NK-92 (cell line): ENCODE data around the gene C16orf46.

Experiments
- DNase-seq: peaks from one replicate; lab custom pipeline; 2025; ENCODE audit not compliant: unreplicated experiment; lab: John Stamatoyannopoulos, UW

Gene C16orf46

DNA sequence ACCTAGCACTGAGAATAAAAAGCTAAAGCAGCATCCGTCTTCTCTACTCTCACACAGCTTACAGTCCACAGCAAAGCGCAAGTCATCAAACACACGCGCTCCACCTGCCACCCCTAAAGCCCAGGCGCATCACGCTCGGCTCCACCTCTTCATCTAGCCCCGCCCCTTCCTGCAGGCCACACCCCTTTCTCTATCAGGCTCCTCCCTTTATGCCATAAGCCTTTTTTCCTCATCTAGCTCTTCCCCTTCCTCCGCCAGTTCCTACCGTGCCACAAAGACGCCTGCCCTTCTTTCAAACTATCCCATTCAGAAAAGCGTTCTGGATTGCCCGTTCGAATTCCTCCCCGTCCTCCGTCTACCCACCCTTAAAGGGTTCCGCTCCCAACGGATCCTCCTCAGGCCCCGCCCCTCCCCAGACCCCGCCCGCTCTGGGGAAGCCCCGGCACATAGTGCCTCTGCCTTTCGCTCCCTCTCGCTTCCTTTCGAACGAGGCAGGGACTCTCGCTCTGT is 417 bp downstream of the C16orf46 start:
- DNase-seq, result peak; percentile 52

DNA sequence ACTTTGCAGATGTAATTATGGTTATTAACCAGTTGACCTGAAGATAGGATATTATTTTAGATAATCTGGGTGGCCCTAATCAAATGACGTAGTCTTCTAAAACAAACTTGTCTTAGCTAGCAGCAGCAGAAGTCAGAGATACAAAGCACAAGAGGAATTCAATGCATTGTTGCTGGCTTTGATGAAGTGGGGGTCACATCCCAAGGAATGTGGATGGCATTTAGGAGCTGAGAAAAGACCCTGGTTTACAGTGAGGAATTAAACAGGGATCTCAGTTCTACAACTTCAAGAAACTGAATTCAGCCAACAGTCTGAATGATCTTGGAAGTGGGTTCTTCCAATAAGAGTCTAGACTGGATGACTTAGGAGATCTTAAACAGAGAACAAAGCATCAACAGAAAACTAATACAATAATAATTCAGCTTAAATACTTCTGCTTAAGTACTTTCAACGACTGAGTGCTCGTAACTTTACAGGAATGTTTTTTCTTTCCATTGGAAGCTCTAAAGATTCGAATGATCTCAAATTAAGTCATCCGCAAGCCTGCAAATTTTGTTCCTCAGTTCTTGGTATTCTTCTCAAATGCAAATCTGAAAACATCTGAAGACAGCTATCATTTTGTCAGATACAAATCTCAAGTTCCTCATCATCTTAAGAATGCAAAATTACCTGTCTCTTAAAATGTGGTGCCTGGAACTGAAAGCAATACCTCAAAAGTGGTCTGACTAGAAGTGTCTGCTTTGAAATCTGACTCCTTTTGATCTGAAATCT is 3.3 kb downstream of the C16orf46 start:
- no peak for DNase-seq

DNA sequence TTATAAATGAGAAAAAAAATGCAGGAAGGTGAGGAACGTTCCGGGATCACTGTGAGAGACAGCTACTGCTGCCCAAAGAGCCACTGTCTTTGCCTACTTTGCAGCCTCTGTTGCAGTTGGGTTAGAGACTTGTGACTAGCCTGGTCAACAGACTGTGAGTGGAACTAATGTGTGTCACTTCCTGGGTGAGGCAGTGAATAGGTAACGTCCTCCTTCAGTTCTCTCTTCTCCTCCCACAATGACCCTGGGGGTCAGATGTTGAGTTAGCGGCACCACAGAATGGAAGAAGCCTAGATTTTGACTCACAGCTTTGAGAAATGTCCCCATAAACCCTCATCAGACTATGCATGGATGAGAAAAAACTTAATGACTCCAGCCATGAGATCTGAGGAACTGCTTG is 5.2 kb downstream of the C16orf46 start:
- no peak for DNase-seq

DNA sequence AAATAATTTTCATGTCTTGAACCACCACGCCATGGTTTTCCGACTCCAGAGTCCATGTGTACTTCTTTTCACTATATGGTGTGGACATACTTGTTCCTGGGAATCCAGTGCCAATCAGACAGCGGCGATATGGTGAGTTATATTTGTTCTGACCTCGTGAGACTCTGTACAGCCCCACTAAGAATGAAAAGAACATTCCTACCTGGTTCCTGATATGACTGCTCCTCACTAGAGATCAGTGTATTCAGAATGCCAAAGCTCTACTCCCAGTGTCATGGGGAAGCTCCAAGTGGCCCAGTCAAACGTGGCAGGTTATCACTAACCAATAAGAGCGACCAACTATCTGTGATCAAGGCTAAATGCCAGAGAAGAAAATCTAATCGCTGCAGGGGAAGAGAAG is 6.1 kb downstream of the C16orf46 start:
- DNase-seq, result no peak

DNA sequence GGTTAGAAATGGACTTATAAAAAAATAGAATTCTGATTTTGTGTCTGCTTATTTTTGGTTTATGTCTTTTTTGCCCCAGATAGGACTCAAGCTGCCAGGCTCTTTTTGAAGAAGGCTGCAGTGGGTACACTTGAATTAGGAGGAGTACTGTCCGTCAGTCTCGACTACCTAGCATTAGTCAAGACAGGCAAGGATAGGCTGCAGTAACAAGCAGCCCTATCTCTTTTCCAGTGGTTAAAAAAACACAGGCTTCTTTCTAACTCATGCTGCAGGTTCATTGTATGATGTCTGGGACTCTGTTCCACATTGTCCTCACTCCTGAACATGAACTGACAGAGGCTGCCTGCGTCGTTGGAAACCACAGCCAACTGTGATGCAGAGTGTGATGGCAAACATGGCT is 8.0 kb downstream of the C16orf46 start:
- DNase-seq, result no peak

DNA sequence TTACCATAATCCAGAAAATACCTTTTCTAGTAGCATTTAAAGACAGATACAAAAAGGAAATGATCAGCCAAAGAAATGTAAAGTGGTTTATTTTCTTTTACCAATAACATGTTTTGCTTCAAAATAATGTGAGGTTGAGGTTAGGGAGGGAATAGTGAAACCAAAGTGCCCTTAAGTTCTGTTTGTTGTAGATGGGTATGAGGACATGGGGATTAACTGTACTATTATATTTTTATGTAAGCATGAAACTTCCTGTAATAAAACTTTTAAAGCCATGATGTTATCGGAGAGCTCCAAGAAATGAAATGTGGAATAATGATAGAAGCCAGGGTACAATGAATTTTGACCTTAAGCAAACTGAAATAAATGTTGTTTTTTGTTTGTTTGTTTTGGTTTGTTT is 9.9 kb downstream of the C16orf46 start:
- no peak for DNase-seq

DNA sequence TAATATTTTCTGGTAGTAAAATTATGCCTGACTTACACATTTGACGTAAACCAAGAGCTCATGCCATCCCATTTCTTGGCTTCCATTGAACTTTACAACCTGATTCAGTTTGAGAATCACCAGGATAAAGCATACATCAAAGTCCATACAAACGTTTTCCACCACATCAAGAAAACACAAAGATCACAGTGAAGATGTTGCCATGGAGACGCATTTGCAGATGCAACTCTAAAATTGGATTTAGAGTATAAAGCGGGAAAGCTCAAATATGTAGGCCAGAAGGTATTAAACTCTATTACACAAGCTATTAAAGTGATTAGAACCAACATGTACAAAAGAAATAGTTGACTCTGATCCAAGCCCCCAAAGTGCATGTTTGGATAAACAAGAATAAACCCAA is 10.4 kb downstream of the C16orf46 start:
- no peak for DNase-seq

DNA sequence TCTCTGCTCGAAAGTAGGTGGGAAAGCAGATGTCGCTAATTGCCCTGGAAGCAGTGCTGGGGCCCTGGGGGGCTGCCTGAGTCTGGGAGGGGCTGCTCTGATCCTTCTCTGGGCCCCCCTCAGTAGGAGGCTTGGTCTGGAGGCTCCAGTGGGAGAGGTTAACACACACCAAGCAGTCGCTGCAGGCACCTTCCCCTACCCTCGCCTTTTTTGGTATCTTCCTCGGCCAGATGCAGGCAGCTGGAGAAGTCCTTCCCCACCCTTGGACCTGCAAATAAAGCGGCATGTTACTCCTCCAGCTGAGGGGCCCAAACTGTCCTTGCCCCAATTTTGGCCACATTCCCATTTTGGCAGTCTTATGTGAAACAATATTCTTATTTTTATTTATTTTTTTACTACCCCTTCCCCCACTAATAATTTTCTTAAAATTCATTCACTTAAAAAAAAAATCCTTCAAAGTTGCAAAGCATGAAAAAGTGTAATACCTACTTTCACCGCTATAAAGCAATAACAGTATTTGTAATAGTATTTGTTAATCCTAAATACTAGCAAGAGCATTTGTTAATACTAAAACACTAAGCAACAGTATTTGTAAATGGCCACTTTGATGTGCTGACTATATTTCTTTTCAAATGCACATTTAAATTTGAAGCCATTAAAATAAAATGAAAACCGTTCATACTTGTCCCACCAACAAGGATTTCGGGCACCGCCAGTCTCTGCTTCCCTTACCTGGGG is 15.0 kb downstream of the C16orf46 start:
- DNase-seq, result no peak

DNA sequence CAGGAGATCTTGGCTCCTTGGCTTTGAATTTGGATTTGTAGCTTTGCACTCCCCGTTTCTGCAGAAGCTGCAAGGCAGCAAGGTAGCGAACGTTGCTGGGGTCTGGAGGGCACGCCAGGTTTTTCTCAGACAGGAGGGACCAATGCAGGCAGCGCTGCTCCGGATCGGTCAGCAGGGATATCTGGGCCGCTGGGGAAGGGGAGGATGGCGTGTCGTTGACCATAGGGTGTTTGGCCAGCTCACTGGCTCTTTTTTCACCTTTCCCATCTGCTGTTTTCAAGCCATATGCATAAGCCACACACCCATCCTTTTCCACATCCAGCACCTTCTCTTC is 15.8 kb downstream of the C16orf46 start:
- DNase-seq, result no peak

DNA sequence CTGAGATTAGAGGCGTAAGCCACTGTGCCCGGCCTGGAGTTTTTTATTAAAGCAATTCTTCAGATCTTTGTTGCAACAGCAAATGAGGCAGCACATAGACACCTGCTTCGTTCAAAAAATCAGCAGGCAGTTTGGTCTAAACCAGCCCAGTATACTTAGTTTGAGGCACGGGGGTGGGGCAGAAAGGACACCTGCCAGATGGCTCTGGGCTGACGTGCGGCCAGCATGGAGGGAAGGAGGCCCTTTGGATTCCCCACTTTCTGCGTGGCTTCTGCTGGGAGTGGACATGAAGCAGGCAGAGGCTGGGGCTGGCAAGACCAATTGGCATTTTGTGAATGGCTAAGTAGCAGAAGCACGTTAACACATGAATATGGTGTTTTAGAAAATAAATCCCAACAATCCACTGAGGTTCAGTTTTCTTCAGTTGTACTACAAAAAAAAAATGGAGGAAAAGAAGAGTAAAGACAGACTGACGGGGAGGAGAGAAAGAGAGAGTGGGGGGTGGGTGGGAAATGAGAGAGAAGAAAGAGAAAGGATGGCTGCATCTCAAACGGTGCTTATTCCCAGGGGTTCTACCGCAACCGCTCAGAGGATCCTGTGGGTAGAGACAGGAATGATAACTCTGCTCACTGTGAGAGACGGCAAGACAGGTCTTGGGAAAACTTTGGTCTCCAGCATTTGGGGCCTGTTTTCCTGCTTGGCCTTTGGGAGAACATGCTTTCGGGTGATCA is 16.3 kb downstream of the C16orf46 start:
- no peak for DNase-seq

DNA sequence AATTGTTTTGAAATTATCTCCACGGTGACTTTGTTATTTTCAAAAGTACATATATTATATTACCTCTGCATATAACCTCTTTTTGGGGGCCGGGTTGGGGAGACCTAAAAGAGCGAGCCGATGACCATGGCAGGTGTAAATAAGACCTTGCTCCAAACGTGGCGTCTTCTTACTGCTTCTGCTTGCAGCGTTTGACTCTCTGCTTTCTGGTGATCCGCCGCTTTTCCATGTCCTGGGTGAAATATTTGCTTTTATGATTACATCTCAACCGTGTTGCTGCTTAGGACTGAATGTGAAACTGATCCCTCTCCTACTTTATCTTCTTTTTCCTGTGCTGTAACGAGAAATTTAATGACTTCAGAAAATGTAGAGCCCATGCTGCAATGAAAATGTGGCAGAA is 23.3 kb downstream of the C16orf46 start:
- no peak for DNase-seq

DNA sequence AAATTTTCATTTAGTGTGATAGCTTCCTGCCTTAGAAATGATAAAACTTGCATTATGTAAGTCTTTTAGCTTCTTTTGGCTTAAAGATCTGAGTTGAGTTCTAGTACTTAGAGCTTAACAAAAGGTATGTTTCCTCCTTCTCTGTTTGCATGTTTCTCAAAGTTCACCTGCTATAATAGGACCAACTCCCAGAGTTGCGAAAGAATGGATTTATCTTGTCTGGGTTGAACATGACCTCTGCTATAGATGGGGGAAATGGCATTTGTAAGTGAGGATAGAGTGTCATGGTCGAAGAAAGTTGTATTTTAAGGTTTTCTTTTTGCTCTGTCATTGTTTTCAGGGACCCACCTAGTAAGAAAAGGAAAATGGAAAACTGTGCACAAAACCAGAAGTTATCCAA is 34.2 kb downstream of the C16orf46 start:
- DNase-seq, result no peak

DNA sequence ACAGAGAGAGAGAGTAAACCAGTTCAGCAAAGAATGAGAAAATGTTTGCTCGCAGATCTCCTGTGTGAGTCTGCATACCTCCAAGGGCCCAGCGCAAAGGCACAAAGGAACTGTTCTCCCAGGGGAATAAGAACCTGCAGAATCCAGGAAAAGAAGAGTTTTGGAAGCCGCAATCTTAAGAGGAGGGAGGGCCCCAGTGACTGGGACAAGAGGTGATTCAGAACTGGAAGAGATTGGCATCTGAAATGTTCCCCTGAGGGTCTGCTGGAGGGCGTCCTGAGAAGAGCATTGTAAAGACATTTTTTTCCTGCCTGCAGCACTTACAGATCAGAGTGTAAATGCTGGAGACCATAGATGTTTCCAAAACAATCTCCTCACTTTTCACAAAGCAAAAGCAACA is 35.3 kb downstream of the C16orf46 start:
- no peak for DNase-seq

DNA sequence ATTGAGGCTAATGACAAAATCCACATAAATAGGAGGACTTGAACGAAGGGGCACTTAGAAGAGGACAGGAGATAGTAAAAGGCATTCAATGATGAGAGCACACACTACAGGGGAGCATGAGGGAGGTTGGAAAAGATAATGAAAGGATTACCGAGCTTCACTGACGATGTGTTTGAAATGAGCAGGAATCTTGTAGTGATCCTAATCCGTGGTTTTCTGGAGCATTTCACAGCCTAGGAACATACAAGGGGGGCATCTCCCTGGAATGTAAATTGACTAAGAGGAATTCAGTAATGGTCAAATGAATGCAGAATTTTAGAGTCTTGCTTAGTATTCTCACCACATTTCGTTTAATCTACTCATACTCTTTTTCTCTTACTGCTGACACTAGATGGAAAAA is 36.2 kb downstream of the C16orf46 start:
- no peak for DNase-seq

DNA sequence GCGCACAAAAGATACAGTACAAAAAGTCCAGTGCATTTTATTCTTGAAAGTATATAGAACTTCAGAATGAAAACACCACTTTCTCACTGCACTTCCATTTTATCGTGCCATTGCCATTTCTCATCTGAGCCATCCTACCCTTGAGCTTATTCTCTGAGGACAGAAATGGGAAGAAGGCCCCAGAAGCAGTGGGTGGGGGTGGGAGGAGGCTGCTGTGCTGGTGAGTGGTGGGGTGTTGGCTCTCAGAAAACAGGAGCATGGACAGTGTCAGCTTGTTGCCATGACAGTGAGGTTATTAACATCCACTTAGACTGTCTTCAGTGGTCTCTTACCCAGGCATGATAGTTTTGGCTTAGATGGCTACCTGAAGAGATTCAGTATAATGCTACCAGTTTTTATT is 36.9 kb downstream of the C16orf46 start:
- DNase-seq, result no peak

DNA sequence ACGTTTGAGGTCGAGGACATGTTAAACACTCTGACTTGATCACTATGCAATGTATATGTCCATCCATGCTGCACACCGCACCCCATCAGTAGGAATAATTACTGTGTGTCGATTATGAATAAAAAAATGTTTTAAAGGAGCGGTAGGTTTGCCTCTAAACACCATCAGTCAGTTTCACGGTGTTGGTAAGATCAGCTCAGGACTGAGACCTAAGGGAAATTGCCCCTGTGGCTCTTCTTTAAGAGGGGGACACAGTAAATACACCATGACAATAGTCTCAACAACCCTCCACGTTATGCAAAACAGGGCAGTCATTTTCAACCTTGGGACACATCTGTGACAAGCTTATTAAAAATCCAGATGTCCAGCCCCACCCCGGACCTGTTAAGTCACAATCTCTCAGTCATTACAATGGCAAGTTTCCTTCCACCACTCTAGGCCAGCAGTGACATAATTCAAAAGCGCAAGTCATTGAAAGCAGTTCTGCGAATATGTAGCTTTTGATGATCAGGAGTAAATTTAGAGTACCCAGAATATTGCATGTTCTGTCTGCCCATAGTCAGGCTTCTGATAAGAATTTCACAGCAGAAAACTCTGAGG is 40.2 kb downstream of the C16orf46 start:
- DNase-seq, result no peak

DNA sequence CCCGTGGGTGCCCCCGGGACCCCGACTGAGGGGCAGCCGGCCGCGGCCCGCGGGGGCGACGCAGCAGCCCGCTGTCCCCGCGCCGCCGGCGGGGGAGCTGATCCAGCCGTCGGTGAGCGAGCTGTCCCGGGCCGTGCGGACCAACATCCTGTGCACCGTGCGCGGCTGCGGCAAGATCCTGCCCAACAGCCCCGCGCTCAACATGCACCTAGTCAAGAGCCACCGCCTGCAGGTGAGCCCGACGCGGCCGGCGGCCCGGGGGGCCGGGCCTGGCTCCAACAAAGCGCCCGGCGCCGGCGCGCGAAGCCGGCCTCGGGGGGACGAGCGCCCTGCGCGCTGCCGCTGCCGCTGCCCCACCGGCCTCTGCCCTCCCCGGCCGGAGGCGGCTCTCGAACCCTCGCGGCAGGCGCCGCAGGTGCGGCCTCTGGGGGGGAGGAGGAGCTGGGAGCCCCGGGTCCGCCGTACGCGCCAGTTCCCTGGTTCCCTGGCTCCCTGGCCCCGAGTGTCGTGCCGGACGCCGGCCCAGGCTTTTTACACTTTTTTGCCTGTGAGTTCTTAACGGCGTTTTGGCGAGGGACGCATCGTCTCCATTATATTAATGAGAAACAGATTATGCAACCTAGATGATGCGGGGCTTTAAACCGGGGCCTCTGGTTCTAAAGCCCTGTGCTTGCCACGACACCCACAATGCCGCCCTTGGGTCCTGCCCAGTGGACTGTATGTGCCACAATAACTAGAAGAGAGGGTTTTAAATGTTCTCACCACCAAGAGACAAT is 40.9 kb downstream of the C16orf46 start:
- no peak for DNase-seq

DNA sequence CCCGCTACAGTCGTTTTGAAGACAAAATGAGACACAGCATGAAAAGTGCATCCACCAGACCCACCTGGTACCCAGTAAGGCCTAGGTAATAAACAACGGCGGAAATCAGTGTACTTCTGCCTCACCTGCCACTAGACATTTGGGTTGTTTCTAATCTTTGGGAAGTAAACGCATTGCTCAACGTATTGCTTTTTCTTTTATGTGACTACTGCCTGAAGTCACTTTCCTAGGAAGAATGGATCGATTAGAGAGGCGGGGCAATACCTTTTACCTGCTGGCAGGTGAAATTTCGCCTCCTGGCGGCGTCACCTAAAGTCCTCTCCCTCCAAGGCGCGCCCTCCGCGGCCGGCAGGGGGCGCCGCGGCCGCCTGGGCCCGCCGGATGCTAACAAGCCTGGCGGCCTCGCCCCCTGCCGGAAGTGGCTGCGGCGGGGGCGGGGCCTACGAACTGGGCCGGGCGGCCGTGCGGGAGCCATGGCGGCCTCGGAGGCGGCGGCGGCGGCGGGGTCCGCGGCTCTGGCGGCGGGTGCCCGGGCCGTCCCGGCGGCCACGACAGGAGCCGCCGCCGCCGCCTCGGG is 41.6 kb downstream of the C16orf46 start, which contains the start of gene ATMIN:
ATMIN (plus strand) TSS at position 445 of the 577 bp plus-strand sequence; CDS start at position 474, 29 bp downstream.
- peak; percentile 25 for DNase-seq

DNA sequence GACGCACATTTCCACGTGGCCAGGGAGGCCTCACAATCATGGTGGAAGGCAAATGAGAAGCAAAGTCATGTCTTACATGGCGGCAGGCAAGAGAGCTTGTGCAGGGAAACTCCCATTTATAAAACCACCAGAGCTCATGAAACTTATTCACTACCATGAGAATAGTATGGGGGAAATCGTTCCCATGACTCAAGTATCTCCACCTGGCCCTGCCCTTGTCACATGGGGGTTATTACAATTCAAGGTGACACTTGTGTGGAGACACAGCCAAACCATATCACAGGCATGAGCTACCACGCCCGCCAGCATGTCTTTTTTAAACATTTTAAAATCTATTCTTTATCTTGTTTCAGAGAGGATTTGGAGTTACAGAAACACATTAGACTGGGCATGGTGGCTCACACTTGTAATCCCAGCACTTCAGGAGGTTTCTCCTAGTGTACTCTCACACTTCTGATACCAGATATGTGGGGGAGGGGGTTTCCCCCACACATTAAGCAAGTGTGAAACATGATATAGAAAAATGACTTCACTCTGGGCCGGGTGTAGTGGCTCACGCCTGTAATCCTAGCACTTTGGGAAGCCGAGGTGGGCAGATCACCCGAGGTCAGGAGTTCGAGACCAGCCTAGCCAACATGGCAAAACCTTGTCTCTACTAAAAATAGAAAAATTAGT is 47.0 kb downstream of the C16orf46 start:
- DNase-seq, result no peak

DNA sequence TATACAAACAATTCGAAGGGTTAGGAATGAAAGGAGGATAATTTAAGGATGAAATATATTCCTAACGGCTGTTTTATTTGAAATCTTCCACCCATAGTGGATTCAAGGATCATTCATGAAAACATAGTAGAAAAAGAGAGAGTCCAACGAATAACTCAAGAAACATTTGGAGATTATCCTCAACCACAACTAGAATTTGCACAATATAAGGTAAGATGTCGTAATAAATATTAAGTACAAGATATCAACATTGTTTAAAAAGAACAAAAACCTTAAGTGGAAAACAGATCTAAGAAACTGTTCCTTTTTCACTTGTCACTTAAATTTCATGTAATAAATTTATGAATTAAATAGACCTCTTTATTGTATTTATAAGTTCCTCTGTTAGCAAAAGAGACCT is 50.6 kb downstream of the C16orf46 start:
- no peak for DNase-seq
